Panc1 (cell line): ENCODE measurements around the gene TNFRSF25.

Experiments
- SIN3A ChIP-seq: IDR thresholded peaks from 2 replicates; pipeline ENCODE4 v1.6.1; 2012; ENCODE audit warnings: low read depth, mild to moderate bottlenecking, low read length, moderate library complexity, borderline replicate concordance; ENCODE audit not compliant: insufficient read depth
- TF ChIP-seq, protein P1 (sequence below): fragments of 450-650 bp; IDR thresholded peaks from 2 replicates; pipeline ENCODE4 v1.5.1; 2017; ENCODE audit warnings: mild to moderate bottlenecking

DNA sequence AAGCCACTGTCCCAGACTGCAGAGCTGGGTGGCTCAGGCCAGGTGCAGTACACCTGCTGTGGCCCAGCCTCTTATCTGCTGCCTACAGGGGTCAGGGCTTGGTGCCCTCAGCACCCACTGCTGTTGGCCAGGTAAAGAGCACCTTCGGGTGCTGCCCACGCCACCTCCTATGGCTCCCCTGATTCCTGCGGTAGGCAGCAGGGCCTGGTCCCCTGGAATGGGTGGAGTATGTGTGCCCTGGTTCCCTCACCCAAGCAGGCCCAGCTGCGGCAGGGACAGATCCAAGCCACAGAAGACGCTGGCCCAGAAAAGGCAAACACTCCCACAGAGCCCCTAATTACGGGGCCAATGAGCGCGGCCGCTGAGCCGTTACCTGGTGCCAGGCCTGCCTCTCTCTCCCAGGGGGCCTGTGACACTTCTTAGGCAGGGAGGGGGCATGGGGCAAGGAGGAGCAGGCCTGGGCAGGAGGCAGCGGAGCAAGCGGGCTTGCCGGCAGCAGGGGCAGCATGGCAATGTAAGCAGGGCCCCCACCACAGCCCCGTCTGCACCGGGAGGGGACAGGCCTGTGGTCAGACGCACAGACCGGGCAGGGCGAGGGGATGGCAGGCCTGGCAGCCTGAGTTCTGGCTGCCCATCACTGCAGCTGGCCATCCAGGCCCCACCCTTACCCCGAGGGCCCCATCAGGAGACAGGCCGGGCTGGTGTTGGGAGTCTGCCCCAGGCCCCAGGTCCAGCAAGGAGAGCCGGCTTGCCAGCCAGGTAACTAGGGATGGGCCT lies 22.4 kb downstream of the TNFRSF25 start:
- TF ChIP-seq, protein P1, sequence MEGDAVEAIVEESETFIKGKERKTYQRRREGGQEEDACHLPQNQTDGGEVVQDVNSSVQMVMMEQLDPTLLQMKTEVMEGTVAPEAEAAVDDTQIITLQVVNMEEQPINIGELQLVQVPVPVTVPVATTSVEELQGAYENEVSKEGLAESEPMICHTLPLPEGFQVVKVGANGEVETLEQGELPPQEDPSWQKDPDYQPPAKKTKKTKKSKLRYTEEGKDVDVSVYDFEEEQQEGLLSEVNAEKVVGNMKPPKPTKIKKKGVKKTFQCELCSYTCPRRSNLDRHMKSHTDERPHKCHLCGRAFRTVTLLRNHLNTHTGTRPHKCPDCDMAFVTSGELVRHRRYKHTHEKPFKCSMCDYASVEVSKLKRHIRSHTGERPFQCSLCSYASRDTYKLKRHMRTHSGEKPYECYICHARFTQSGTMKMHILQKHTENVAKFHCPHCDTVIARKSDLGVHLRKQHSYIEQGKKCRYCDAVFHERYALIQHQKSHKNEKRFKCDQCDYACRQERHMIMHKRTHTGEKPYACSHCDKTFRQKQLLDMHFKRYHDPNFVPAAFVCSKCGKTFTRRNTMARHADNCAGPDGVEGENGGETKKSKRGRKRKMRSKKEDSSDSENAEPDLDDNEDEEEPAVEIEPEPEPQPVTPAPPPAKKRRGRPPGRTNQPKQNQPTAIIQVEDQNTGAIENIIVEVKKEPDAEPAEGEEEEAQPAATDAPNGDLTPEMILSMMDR: no peak
- no peak for TF ChIP-seq SIN3A
